ENCODE data around the gene SMG9.

DNA sequence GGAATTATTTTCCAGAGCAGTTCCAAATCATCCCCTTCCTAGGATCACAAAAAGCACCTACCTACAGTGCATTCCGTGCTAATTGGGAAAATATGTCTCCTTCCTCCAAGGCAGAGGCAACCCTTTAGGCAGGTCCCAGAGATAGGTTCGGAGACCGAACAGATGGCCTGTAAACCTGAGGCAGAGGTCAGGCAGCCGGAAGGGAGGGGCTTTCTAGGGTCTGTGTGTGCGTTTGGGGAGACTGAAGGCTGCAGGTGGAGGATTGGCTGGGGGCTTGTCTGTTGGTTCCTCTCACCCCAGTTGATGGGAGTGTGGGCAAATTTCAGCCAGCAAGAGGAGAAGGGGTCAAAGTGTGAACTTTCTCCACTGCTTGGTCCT lies 19.0 kb upstream of the SMG9 start:
- TF ChIP-seq, protein P1, sequence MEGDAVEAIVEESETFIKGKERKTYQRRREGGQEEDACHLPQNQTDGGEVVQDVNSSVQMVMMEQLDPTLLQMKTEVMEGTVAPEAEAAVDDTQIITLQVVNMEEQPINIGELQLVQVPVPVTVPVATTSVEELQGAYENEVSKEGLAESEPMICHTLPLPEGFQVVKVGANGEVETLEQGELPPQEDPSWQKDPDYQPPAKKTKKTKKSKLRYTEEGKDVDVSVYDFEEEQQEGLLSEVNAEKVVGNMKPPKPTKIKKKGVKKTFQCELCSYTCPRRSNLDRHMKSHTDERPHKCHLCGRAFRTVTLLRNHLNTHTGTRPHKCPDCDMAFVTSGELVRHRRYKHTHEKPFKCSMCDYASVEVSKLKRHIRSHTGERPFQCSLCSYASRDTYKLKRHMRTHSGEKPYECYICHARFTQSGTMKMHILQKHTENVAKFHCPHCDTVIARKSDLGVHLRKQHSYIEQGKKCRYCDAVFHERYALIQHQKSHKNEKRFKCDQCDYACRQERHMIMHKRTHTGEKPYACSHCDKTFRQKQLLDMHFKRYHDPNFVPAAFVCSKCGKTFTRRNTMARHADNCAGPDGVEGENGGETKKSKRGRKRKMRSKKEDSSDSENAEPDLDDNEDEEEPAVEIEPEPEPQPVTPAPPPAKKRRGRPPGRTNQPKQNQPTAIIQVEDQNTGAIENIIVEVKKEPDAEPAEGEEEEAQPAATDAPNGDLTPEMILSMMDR (IDR thresholded peaks at IDR 0.05; ENCODE audit: low read depth, low read length), result no peak
- no peak for TF ChIP-seq POLR2A (IDR thresholded peaks at IDR 0.05; ENCODE audit: extremely low read depth, insufficient read length)
- TF ChIP-seq, protein P2, sequence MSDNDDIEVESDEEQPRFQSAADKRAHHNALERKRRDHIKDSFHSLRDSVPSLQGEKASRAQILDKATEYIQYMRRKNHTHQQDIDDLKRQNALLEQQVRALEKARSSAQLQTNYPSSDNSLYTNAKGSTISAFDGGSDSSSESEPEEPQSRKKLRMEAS (IDR thresholded peaks at IDR 0.05; ENCODE audit: low read depth, low read length), result no peak

Measured in NB4 (cell line).